Measurements from ENCODE around the gene ZC3H8.
"Not testable (repeated sequence)": the region's sequence is repeated elsewhere in the genome, so short reads cannot be mapped to it uniquely, and the experiment has no call there.

The ZC3H8 gene

GRCh38 chr2:112254466-112255240, at the start of gene ZC3H8:
Gene ZC3H8, minus strand, starts transcription at chr2:112255042. Its CDS starts 61 bp downstream, at chr2:112254981.
- peak; percentile 98 for DNase-seq (ENCODE audit: low spot score)

DNA sequence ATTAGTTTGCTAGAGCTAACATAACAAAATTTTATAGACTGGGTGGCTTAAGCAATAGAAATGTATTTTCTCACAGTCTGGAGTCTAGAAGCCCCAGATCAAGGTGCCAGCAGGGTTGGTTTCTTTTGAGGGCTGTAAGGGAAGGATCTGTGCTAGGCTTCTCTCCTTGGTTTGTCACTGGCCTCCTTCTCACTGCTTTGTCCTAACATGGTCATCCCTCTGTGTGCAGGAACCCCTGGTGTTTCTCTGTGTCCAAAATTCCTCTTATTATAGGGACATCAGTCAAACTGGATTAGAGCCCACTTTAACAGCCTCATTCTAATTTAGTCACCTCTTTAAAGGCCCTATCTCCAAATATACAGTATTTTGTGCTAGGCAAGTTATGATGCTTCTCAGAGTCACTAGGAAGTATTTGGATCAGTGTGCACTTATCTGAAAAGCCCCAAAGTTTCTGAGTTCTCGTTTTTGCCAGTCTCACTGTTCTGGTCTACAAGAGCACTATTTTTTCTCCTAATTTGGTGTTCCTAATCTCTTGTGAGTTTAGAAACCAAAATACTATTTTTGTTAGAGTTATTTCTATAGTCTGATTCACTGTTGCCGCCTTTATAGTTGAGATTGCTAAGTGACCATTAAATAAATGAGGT, 49.6 kb upstream of the ZC3H8 start:
- DNase-seq (ENCODE audit: low spot score) = no peak

DNA sequence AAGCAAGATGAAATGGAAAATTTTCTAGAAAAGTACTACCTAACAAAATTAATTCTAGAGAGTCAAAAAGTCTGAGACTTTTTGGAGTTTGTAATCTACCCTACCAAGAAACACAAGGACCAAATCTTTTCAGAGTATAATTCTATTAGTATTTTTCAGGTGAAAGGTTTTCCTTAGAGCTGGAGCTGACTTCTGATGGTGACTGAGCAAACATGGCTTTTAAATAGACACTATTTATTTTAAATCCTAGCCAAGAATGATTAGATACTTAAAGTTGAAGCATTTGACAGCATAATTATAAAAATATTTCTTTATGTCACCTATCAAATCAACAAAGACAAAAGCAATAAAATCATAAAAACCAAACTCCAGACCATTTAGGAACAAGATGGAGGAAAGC, 47.1 kb upstream of the ZC3H8 start:
- no peak for DNase-seq (ENCODE audit: low spot score)

DNA sequence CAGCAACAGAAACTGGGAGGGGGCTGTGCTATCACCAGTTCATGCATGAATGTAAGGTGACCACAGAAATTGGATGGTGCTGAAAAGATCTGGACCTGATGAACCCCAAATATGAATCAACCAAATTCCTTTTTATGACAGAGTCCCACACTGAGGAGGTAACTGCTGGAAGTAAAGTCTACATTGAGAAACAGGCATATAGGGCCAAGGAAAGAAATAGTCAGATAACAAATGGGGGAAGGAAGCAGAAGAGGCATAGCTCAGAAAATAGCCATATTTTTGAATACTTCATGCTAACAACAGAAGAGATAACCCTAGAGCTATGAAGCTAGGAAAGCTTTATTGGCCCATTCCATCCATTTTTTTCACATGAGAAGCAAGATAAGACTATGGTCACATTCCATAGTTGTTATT, 46.3 kb upstream of the ZC3H8 start:
- no peak for DNase-seq (ENCODE audit: low spot score)

DNA sequence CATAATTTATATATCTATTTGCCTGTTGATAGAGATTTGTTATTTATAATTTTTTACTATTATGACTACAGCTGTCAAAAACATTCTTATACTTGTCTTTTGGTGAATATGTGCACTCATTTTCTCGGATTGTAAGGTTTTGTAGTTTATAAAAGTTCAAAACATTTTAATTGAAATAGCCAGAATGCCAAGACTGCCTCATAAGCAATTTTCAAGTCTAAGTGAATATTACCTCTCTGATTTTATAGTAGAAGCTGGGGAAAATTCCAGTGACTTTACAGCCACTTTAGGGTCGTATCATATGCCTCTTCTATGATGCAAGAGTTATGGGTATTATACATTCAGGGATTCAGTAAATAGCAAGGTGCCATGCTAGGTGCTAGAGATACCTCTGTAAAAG, 41.6 kb upstream of the ZC3H8 start:
- no peak for DNase-seq (ENCODE audit: low spot score)

GRCh38 chr2:112295407-112296078, 40.7 kb upstream of the ZC3H8 start:
- DNase-seq (ENCODE audit: low spot score) = no peak

DNA sequence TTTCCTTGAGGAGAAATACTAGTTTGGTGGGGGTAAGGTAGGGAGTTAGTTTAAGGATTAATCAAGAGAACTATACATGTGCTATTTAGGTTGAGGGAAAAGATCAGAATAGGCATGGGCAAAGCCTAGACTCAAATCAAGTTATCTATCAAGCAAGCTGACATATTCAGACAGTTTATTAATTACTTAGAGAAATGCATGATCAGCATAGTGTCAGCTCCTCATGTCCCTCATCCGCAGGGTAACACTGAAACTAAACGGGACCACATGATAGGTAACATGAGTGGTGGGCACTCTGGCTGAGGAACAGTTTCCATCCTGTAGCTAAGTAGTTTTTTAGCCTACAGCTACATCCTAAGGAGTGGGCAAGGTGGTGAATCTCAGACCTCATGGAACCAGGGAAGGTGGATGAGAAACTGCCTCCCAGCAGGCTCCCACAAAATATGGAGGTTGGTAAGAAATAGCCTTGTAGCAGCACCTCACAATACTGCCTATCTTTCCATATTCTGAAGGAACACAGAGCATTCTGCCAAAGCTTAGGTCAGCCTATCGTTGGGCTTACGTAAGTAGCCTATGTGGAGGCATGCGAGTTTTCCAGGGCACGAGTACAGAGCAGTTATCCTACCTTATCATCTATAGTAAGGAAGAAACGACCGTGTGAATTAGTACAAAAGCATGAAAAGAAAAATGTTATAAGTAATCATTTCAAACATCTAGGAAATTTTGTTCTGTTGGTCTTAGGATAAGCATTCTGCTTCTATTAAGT, 39.0 kb upstream of the ZC3H8 start:
- no peak for DNase-seq (ENCODE audit: low spot score)

- no peak for DNase-seq (ENCODE audit: low spot score)
These were observed 35.8 kb upstream of the ZC3H8 start for GRCh38 chr2:112290648-112291047.

DNA sequence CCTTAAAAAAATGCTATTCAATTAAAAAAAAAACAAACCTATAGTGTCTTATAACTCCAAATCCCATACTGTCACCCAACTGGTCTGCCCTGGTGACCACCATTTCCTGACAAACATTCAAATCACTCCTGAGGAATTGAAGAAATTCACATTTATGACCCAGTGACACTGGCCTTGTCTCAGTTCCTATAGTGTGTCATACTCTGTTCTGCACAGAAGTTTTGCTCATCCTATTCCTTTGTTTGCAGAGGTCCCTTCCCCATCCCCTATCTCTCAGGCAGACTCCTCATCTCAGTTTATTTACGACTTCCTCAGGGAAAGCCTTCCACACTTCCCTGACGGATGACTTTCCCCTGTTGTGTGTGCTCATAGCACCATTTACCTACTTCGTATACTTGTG, 35.2 kb upstream of the ZC3H8 start:
- no peak for DNase-seq (ENCODE audit: low spot score)

DNA sequence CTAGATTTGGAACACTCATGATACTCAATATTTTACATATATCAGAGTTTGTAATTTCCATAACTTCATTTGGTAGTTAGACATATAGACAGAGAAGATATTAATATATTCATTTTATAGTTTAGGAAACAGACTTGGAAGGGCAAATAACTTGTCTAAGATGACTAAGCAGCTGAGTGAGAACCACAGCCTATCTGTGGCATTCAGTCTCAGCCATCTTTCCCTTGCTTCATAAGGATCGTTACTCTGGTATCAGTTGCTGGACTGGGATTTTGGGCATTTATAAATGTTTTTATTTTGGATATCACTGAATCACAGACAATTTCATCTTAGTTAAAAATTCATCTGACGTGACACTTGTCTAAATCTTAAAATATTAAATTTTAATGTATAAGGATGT, 28.7 kb upstream of the ZC3H8 start:
- DNase-seq (ENCODE audit: low spot score) = not testable (repeated sequence)

- DNase-seq (ENCODE audit: low spot score) = not testable (repeated sequence)
These were observed 27.2 kb upstream of the ZC3H8 start for GRCh38 chr2:112282066-112282465.

DNA sequence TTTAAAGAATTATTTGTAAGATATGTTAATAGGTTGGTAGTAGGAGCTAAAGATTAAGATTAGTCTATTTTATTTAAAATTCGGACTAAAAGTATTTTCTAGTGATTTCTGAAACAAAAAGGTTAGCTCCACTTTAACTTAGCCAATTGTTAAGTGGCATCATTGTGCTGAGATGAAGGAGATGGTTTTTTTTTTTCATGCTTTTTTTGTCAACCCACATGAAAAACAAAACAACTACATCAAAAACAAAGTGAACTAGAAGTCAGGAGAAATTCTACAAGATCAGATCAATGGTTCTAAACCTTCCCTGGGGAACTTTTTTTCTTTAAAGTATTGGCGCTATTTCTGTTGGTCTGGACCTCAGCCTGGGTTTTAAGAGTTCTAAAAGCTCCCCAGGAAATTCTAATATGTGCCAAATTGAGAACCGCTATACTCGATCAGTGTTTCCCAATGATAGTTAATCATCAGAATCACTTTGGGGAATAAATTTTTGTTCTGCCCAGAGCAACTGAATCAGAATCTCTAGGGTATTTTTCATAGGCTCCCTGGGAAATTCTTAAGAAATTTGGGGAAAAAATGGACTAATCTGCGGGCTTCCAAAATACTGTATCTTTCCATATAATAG, 22.9 kb upstream of the ZC3H8 start:
- DNase-seq (ENCODE audit: low spot score) = no peak

GRCh38 chr2:112276954-112277353, 22.1 kb upstream of the ZC3H8 start:
- no peak for DNase-seq (ENCODE audit: low spot score)

DNA sequence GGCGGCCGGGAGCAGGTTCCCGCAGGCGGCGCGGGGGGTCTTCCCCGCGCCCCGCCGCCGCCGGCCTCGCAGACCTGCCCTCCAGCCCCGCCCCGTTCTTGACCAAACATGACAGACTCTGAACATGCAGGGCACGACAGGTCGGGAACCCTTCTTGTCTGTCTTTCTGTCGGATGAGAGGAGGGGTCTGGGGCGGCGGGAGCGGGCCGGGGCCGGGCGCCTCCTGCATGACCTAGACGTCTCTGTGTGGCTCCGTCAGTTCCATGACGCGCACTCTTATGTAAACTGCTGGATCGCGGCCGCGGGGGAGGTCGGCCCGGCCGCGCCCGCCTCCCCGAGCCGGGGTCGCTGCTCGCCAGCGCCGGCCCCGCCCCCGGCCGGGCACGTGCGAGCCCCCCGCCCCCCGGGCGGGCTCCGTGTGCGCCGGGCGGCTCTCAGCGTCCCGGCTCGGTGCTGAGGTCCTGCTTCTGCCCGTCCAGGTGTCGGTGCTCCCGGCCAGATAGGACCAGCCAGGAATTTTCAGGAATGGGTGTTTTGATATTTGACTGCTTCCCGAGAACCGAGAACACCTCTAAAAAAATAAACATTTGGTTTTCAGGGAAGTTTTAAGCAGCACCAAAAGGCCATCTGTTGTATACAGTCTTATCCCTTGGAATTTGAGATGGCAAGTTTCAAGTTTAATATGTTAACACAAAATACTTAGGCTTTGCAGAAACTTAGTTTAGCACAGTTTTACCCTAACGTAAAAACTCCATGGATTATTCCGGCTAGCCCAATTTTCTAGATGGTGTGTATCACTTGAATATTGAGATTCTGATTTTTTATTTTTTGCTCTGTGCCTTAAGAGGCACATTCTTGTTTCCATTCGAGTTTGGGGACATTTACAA, 21.3 kb upstream of the ZC3H8 start:
- DNase-seq (ENCODE audit: low spot score) = peak; percentile 64

DNA sequence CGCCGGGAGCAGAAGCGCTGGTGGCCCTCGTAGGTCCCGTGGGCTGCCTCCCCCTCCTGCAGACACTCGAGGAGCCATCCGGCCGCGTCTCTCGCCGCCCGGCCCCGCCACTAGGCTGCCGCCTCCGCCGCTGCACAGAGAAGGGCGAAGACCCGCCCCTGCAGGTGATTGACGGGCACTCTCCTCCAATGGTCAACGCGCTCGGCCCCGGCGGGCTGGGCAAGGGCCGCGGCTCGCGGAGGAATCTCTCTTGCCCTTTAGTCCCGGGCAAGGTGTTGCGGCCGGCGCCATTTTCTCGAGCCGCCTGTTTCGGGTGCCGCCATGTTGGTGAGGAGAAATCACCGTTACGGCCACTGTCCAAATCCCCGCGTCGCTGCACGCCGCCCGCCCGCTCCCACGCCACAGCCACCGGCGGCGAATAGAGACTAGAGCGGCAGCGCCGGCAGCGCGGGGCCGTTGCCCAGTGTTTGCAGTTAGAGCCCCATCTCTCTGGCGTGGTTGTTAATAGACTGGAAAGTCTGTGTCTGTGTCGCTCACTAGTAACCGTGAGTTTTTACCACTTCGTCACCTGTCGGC, 20.6 kb upstream of the ZC3H8 start, which contains the start of gene ZC3H6:
ZC3H6 (plus strand) TSS at position 287 of the 576 bp plus-strand sequence. CDS start 398 bp downstream, outside the sequence.
- peak; percentile 91 for DNase-seq (ENCODE audit: low spot score)

DNA sequence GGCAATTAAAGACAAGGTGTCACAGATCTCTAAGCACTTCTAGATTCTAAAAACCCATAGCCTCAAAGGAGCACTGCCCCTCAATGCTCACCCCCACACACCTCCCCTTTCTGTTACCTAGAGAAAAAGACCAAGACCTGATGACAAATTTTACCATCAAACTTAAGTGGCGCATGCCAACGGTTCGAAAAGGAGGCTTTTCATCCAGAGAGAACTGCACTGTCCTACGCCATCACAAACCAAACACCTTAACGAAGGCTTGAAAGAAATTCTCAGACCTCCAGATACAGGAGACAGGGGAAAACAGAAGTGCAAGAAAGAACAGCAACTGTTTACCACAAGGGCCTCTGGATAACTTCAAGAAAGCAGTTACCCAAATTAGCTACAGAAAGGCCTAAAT, 18.5 kb upstream of the ZC3H8 start:
- no peak for DNase-seq (ENCODE audit: low spot score)

- DNase-seq (ENCODE audit: low spot score) = no peak
These were observed 17.8 kb upstream of the ZC3H8 start for GRCh38 chr2:112272669-112273068.

- no peak for DNase-seq (ENCODE audit: low spot score)
These were observed 13.7 kb upstream of the ZC3H8 start for GRCh38 chr2:112268547-112268946.

DNA sequence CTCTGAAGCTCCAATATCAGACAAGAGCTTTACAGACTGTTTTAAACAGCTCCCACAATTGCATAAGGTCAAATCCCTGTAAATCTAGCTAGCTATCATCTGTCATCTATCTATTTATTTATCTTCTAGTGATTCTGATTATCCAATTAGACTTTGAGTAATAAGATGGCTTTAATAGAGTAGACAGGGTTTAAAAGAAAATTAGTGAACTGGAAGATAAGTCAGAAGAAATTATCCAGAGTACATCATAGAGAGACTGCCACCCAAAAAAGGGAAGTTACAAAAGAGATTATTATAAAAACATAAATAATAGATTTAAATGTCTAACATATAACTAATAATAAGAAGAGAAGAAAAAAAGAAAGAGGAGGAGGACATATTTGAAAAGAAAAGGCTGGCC, 8.0 kb upstream of the ZC3H8 start:
- no peak for DNase-seq (ENCODE audit: low spot score)

GRCh38 chr2:112260295-112260625, 5.4 kb upstream of the ZC3H8 start:
- DNase-seq (ENCODE audit: low spot score) = no peak
